HG03378 (cell line): ENCODE results near the gene TLE2.

ENCODE experiments used
- ATAC-seq: cut with Tn5 transposase; IDR thresholded peaks from one replicate; pipeline ENCODE4 v1.9.1; 2021; ENCODE audit warnings: mild to moderate bottlenecking, moderate library complexity; ENCODE audit not compliant: unreplicated experiment

TLE2 gene

DNA sequence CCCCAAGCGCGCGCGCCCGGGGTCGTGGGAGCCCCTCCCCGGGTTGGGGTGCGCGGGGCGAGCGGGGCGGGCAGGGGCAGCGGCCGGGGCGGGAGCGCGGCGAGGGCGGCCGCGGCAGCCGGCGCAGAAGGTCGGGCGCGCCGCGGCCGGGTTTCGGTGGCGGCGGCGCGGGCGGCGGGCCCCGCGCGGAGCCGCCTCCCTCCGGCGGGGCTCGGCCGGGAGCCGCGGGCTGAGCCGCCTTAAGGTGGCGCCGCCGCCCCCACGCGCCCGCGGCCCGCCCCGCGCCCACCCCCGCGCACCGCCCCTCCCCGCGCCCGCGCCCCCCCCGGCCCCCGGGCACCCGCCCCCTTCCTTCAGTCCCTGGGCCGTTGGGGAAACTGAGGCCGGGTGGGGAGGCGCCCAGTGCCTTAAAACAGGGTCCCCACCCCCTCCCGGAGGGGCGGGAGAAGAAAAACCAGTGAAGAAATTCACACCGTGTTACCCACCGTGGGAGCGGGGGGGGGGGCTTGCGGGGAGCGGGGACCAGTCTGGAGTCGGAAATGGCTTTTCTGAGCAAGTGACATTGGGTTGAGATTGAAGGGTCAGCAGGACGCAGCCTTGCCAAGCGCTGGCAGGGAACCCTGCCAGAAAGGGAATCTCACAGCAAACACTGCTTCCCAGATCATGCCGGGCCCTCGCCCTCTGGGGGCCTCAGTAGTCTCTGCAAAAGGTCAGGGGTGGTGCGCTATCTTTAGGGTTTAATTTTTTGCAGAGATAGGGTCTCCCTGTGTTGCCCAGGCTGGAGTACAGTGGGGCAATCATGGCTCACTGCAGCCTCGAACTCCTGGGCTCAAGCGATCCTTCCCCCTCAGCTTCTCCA is at the start of gene TLE2:
TSS of gene TLE2 (minus strand) at position 216 of the 859 bp plus-strand sequence. CDS start 376 bp downstream, outside the sequence.
- no peak for ATAC-seq

DNA sequence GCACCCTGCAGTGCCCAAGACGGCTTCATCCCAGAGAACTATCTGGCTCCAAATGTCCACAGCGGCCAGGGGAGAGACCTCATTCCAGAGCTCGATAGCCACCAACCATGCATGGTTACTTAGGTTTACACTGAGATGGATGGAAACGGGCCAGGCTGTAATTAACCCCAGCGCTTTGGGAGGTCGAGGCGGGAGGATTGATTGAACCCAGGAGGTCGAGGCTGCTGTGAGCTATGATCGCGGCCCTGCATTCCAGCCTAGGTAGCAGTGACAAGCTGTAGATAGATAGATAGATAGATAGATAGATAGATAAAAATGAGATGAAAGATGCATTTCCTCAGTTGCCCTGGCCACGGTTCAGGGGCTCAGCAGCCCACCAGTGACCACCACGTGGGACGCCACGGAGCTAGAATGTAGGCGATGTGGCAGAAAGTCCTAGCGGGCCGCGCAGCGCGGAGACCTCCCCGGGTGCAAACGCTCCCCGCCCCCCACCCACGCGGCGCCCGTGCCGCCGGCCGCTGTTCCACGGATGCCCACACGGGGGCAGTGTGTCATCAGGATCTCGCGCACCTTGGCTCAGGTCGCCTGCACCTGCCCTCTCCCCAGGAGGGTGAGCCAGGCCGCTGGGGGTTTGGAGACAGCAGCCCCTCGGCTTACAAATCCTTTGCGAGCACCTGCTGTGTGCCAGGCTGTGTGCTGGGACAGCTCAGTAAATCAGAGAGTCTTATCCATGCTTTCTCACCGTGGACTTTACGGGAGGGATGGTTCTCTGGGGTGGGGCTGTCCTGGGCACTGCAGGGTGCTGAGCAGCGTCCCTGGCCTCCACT is 46.7 kb upstream of the TLE2 start:
- no peak for ATAC-seq

DNA sequence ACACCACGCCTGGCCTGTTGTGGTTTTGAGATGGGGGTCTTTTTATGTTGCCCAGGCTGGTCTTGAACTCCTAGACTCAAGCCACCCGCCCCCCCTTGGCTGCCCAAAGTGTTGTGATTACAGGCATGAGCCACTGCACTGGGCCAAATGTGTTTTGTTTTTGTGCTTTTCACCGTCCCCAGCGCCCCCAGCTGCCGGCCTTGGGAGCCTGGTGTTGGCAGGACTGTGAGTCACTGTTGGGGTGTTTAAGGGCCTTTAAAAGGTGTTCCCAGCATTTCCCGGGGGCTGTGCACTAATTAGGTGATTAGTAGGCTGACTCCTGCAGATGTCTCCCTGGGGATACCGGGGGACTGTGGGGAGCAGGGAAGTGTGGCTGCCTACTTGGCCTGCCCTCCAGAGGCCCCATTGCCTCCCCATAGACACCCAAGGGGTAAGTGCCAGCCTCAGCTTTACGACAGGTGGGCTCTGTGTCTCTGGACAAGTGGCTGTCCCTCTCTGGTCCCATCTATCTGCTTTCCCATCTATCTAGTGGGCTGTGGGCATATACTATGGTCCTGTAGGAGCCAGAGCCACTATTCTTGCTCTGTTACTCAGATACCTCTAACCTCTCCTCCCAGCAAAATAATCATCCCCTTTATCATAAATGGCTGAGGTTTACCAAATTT is 45.0 kb upstream of the TLE2 start:
- no peak for ATAC-seq

DNA sequence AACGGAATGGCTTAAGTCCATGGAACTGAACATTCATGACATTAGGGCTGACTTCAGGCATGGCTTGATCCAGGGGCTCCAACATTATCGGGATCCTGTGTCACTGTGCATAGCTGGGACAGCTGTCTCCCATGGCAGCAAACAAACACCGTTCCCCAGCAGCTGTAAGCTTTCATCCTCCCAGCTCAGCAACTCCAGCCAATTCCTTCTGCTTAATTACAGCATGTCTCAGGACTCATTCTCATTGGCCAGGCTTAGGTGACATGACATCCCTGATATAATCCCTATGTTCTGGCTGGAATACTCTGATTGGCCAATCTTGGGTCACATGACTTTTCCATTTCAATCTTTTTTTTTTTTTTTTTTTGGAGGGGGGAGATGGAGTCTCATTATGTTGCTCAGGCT is 44.1 kb upstream of the TLE2 start:
- ATAC-seq = no peak

DNA sequence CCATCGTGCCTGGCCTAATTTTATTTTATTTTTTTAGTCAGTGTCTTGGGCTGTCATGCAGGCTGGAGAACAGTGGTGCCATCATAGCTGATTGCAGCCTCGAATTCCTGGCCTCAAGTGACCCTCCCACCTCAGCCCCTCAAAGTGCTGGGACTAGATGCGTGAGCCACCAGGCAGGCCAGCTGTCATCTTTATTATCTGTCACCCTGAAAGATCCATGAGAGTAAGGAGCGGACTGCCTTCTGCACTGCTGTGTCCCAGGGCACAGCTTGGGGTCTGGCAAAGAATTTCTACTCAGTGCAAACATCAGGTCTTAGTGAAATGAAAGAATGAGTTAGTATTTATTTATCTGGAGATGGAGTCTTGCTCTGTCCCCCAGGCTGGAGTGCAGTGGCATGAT is 42.7 kb upstream of the TLE2 start:
- no peak for ATAC-seq

DNA sequence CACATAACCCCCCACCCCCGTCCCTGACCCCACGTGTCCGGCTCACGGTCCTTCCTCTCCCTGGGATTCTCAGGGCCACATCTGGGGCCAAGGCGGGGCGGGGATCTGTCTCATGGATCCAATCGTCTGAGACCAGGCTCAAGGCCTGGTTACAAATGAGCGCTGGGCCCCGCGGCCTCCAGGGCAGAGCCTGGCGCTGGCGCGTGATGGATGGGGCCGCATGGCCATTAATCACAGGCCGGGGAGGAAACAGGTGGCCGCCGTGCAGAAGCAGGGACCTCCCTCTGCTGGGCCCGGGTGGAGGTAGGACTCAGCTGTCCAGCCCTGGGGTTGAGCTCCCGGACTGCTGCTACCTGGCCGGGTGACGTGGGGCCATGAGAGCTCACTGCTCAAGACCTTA is 39.0 kb upstream of the TLE2 start:
- no peak for ATAC-seq

DNA sequence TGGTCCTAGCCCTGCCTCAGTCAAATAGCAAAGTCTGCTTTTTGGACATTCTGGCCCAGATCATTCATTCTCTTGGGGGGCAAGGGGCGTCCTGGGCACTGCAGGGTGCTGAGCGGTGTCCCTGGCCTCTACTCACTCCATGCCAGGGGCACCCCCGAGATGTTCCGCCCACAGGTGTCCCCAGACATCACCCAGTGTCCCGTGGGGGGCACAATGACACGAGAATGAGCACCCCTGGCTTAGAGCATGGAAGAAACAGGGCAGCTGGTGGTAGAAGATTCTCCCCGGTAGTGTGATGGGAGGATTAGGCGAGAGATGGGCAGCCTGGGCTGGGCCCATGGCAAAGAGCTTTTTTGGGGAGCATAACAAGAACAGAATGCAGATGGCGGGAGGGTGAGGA is 38.5 kb upstream of the TLE2 start:
- no peak for ATAC-seq

DNA sequence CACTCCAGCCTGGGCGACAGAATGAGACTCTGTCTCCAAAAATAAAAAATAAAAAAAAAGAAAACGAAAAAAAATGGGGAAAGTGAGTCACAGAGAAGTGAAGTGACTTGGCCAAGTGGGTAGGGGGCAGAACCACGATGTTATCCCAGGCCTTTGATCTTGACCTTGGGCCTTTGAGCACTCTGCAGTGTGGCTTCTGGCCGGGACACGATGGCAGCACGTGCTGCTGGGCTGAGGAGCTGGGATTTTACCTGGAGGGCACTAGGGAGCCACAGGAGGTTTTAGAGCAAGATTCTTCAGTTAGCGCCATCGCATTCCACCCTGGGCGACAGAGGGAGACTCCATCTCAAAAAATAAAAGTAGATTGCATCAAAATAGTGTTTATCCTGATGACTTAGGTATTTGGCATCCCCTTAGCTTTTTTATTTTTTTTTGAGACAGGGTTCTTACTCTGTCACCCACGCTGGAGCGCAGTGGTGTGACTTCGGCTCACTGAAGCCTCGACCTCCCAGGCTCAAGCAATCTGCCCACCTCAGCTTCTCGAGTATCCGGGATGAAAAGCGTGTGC is 37.5 kb upstream of the TLE2 start:
- ATAC-seq = no peak

DNA sequence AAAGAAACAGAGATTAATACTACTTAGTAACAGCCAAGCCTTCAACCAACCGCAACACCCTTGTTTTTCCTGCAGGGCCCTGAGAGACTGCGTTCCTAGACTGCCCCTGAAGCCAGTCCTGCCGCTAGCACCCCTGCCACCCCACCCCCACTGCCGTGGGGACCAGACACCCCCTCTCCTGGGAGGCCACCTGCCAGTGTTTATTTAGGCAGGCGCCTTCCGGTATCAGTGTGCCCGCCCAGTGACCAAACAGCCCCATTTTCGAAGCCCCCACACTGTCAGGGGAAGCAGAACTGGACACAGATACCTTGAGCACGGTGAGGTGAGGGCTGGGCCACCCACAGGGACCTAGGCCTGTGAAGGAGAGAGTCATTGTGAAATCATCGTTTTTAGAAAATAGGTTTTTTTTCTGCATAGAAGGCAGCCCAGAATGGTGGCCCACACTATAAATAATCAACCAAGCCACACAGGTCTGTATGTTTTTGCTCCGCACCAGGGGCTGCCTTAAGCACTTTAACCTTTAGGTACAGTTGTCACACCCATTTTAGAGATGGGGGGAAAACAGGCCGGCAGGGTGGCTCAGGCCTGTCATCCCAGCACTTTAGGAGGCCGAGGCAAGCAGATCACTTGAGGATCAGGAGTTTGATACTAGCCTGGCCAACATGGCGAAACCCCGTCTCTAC is 36.7 kb upstream of the TLE2 start:
- peak; percentile 54 for ATAC-seq

DNA sequence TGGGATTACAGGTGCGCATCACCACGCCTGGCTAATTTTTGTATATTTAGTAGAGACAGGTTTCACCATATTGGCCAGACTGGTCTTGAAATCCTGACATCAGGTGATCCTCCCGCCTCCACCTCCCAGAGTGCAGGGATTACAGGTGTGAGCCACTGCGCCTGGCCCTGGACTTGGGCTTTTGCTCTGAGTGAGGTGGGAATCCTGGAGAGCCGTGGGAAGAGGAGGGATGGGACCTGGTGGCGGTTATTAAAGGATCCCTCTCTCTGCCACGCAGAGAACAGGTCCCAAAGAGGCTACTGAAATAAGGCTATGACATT is 34.9 kb upstream of the TLE2 start:
- ATAC-seq = no peak

DNA sequence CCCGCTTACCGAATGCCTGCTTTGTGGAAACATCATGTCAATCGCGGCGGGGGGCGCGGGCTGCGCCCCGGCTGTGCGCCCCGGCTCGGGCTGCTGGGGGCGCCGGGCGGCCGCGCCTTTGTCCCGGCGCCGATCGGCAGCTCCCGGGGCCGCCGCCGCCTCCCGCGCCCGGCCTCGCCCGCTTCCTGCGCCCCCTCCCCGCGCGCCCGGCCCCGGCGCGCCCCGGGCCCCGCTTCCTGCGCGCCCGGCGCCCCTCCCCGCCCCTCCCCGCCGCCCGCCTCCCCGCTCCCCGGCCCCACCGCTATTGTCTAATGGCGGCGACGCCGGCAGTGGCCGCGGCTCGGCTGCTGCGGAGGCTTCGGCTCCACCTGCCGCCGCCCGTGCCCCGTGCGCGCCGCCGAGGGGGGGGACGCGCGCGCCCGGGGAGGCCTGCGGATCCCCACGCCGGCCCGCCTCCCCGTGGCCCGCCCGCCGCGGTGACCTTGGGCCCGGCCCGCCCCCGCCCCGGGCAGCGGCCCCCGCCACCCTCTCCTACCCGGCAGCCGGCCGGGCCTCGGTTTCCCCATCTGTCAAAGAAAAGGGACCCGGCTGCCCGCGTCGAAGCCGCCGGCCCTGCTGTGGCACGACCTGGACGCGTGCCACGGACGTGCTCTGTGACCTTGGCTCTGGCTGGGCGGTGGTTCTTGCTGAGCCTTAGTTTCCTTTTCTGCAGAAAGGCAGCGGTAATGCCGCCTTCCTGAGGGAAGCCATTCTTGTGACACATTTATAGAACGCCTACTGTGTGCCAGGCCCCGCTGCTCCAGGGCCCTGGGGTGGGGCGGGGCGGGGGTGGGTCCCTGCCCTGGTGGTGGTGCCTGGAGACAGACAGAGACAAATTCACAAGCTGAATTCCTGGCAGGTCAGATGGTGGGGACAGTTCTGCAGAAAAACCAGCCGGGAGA is 33.4 kb upstream of the TLE2 start, which contains the start of gene TLE5:
TSS of gene TLE5 (minus strand) at position 331 of the 941 bp plus-strand sequence. CDS start at position 36, 295 bp downstream.
- ATAC-seq = no peak

DNA sequence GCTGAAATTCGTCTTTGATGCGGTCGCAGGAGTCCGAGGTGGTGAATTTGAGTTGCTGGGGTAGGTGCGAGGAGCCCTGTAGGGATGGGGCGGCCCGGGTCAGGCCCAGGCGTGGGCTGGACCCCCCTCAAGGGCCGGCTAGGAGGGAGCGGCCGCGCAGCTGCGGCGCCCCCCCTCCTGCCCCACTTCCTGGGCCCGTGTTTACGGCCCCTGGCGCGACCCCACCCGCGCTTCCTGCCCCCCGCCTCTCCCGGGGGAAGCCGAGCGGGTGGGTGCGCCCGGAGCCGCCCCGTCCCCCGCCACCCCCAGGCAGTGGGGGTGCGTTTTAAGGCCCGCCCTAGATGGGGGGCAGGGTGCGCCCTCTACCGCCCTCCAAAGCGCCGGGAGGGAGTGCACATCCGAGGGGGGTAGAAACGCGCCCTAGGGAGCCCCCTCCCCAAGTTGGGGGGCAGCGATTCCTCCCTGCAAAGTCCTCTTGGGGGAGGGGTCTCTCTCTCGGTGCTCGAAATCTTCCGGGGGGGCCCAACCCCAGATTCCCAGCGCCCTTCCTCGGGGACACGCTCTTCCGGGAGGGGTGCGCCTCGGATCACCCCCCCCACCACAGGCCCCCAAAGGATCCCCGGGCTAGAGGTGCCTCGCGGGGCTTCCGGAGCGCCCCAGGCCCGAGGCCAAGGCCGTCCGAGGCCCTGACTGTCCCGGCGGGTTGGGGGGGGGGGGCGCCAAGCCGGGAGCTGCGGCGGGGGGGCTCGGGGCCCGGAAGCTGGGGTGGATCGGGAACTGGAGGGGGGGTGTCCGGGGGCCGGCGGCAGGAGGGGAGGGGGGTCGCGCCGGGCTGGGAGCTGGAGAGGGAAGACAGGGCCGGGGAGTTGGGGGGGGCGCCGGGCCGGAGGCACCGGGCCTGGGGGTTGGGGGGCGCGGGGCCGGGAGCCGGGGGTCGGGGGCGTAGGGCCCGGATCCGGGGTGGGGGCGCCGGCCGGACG is 32.4 kb upstream of the TLE2 start:
- no peak for ATAC-seq

DNA sequence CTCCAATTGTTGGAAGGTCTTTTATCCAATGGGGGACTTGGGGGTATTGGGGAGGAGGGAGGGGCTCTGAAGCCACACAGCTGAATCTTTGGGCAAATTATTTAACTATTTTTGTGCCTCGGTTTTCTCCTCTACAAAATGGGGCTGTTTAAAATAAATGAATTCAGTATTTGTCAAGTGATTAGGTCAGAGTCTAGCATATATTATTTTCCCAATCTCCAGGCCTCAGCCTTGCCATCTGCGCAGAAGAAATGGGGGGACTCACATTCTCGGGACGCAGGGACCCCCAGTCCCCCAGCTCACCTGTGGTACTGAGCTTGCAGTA is 31.7 kb upstream of the TLE2 start:
- ATAC-seq = no peak

DNA sequence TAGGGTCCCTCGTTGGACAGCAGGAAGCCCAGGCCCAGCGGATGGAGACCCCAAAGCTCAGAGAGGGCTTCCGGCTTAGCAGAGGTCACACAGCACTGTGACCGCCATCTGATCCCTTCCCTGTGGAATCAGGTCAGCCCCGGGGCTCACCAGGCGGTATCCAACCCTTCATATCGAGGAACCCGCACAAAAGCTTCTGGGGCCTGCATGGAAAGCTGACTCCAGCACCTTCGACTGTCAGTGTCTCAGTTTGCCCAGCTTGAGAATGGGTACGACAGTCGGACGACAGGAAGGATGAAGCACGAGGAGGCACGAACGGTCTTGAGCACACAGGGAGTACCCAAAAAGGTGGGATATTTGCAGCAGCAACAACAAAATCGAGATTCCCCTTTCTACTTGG is 30.6 kb upstream of the TLE2 start:
- no peak for ATAC-seq

DNA sequence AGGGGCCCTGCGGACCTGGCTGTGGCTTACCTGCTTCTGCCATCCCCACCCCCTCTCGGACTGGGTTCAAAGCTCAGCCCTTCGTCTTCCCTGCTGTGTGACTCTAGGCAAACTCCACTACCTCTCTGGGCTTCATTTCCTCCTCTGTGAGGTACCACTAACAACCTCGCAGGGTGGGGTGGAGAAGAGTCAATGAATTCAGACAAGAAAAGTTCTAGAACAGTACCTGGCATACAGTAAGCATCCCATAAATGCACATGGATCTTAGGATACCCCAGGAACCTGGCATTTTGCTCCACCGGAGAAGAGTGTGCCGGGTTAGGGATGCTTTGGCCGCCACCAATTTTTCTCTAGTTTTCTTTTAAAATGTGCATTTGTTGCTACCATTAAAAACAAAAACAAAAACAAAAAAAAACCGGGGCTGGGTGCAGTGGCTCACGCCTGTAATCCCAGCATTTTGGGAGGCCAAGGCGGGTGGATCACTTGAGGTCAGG is 29.8 kb upstream of the TLE2 start:
- ATAC-seq = no peak

DNA sequence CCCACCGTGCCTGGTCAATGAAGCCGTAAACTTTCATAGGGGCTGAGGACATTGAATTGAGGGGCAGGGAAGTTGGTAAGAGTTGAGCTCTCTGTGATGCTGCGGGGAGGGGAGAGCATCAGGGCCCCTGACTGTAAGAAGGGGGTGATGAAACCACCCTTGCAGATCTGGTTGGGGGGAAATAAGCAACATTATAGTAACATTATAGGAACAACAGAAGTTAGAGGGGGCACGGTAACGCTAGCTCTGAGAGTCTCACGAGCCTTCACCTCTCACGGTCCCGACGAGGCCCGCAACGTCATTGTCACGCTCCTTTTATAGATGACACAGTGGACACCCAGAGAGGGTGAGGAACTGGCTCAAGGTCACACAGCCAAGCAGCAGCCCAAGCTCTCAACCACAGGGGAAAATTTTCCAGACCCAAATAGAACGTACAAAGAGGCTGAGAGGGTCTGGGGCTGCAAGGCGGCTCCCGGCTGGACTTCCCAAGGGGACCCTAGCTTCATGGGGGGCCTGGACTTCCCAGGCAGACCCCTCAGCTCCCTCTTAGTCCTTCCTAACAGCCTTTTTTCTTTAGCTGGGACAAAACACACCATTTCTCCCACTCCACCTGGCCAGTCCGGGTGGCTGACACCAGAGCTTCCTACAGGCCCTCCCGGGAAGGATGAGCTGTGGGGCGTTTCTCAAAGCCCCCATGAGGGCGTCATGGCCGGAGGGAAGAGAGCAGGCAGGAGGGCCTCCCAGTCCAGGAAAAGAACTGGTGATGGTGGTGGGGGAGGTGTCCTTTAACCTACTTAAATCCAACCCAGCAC is 29.1 kb upstream of the TLE2 start:
- no peak for ATAC-seq

DNA sequence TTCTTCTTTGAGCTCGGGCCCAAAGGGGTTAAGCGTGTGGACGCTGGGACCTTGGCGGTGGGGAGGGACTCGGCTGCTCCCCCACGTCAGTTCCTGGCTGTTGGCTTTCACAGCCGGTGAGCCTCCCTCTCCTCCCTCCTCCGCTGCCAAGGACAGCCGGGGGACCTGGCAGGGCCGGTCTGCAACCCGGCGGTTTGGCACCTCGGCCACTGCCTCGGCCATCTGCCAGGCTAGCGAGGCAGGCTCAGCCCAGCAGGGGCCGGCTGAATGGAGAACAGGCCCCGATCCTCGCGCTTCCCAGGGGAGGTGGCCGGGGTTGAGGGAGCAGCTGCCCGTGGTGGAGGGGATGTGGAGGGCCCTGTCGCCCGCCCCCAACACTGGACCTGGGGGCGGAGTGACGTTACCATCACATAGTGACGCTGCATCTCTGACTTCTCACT is 28.2 kb upstream of the TLE2 start:
- ATAC-seq = no peak
